A549 (cell line): ENCODE data around the gene GNLY. TPM values are rescaled to one million over a fixed set of nuclear protein-coding genes. Genes with fewer than 3 reads are reported as not detected.

Experiments used
- ATAC-seq, 2 experiments: fragments of 200-7000 bp in 1 of 2; fragments of >200 bp in 1 of 2; cut with Nextera tagmentation in 1 of 2; cut with Tn5 transposase in 1 of 2; 3 replicates each; pipeline versions ENCODE4 v1.8.0 to v1.9.1; 2018 to 2020; ENCODE audit warnings: mild to moderate bottlenecking in 1 of 2, moderate library complexity in 1 of 2
- CTCF ChIA-PET: fragments of 300-600 bp; sonication (Branson Sonifier 250); formaldehyde crosslinking; extraction: SDS; loops from one replicate; lab custom pipeline; 2021; ENCODE audit warnings: antibody characterized with exemption, inconsistent platforms; lab: Yijun Ruan, JAX
- POLR2A ChIA-PET: fragments of 350-600 bp; formaldehyde crosslinking; extraction: SDS; loops from one replicate; lab custom pipeline; 2021; ENCODE audit warnings: antibody characterized with exemption, inconsistent platforms; lab: Yijun Ruan, JAX
- DNase-seq, 2 experiments: peaks; one replicate each; pipeline versions ENCODE4 v3.0.0 to v3.0.0-alpha.2; 2011 to 2016; ENCODE audit warnings: low read depth in 1 of 2, low spot score in 1 of 2
- FAIRE-seq: peaks from 2 replicates; lab custom pipeline; 2011; peaks lifted over from hg19 to GRCh38; lab: Jason Lieb, UNC
- H3K27ac ChIP-seq, 2 experiments: fragments of >200 bp; sonication (Bioruptor Twin); formaldehyde crosslinking; 3 replicates each; pipeline ENCODE4 v1.5.1; 2016 to 2017
- H3K4me1 ChIP-seq: fragments of >200 bp; sonication (Bioruptor Twin); formaldehyde crosslinking; 3 replicates; pipeline ENCODE4 v1.6.1; 2016
- H3K4me2 ChIP-seq: fragments of >200 bp; sonication (Bioruptor Twin); formaldehyde crosslinking; 3 replicates; pipeline ENCODE4 v1.6.1; 2016
- H3K4me3 ChIP-seq: fragments of >200 bp; sonication (Bioruptor Twin); formaldehyde crosslinking; 3 replicates; pipeline ENCODE4 v1.5.1; 2016
- H3K9me3 ChIP-seq: fragments of >200 bp; sonication (Bioruptor Twin); formaldehyde crosslinking; 3 replicates; pipeline ENCODE4 v1.6.1; 2016
- CBX2 ChIP-seq: fragments of 200-600 bp; sonication (generic); IDR thresholded peaks from 2 replicates; pipeline ENCODE4 v1.6.1; 2016; ENCODE audit warnings: low read depth, mild to moderate bottlenecking, borderline replicate concordance
- CBX8 ChIP-seq: fragments of 200-600 bp; sonication (generic); IDR thresholded peaks from 2 replicates; pipeline ENCODE4 v1.6.1; 2016
- CEBPB ChIP-seq, 2 experiments: fragments of >200 bp in 1 of 2; sonication (Bioruptor Twin) in 1 of 2; formaldehyde crosslinking in 1 of 2; IDR thresholded peaks; 2 replicates each; pipeline ENCODE4 v1.6.1; 2012 to 2016
- EHMT2 ChIP-seq: fragments of 200-600 bp; sonication (generic); IDR thresholded peaks from 2 replicates; pipeline ENCODE4 v1.6.1; 2016; ENCODE audit warnings: antibody characterized with exemption, low read depth, mild to moderate bottlenecking, moderate library complexity
- FOSB ChIP-seq: fragments of 250-450 bp; sonication (Bioruptor Pico); IDR thresholded peaks from 2 replicates; pipeline ENCODE4 v1.5.0; 2020; ENCODE audit warnings: mild to moderate bottlenecking, moderate library complexity
- HDAC2 ChIP-seq: fragments of 200-600 bp; sonication (generic); IDR thresholded peaks from 2 replicates; pipeline ENCODE4 v1.6.1; 2016
- JUN ChIP-seq, 2 experiments: fragments of >200 bp; sonication (Bioruptor Twin); formaldehyde crosslinking; IDR thresholded peaks; 2 replicates in 1 of 2; 3 replicates in 1 of 2; pipeline ENCODE4 v1.6.1; 2016 to 2017
- JUNB ChIP-seq: fragments of >200 bp; sonication (Bioruptor Twin); formaldehyde crosslinking; IDR thresholded peaks from 2 replicates; pipeline ENCODE4 v1.6.1; 2016
- MAZ ChIP-seq: fragments of 150-350 bp; IDR thresholded peaks from 2 replicates; pipeline ENCODE4 v1.6.1; 2014; ENCODE audit warnings: antibody characterized with exemption, low read depth, low read length, borderline replicate concordance
- MYC ChIP-seq: IDR thresholded peaks from 2 replicates; pipeline ENCODE4 v1.6.1; 2012; ENCODE audit warnings: mild to moderate bottlenecking, inconsistent platforms, low read length, improper control_type of control experiment, borderline replicate concordance
- NFE2L2 ChIP-seq: fragments of 150-350 bp; conservative IDR thresholded peaks from 2 replicates; pipeline ENCODE4 v1.6.1; 2014; ENCODE audit warnings: low read length
- NPAS2 ChIP-seq: fragments of 250-450 bp; sonication (Bioruptor Pico); IDR thresholded peaks from 2 replicates; pipeline ENCODE4 v1.8.0; 2022; ENCODE audit warnings: mild to moderate bottlenecking, moderate library complexity, borderline replicate concordance
- NR3C1 ChIP-seq: fragments of >200 bp; sonication (Bioruptor Twin); formaldehyde crosslinking; IDR thresholded peaks from 3 replicates; pipeline ENCODE4 v1.6.1; 2017
- SREBF2 ChIP-seq: fragments of 450-650 bp; IDR thresholded peaks from 2 replicates; pipeline ENCODE4 v1.6.1; 2014; ENCODE audit warnings: mild to moderate bottlenecking, moderate library complexity
- TP53 ChIP-seq: fragments of 250-450 bp; sonication (Bioruptor Pico); IDR thresholded peaks from 2 replicates; pipeline ENCODE4 v1.5.0; 2021; ENCODE audit warnings: mild to moderate bottlenecking, moderate library complexity
- ZFP36 ChIP-seq: fragments of 450-650 bp; IDR thresholded peaks from 2 replicates; pipeline ENCODE4 v1.6.1; 2014; ENCODE audit warnings: borderline replicate concordance; ENCODE audit not compliant: partially characterized antibody
- WGBS: methylation state at CpG from one replicate; pipeline ENCODE4 v1.1.6; 2017; ENCODE audit errors: missing lambda C conversion rate; 5-methylcytosine and 5-hydroxymethylcytosine counted together
- polyA plus RNA-seq, 4 experiments: library from polyadenylated mRNA; depleted of rRNA in 3 of 4; stranded (reverse); fragments of >200 nt; fragmentation: RNase III in 1 of 4; extraction: RNeasy Plus Mini Kit Qiagen cat#74134 plus additional on column Dnase treatment in 1 of 4; gene quantifications; 2 replicates in 3 of 4; 3 replicates in 1 of 4; pipeline ENCODE4 v1.2.3, GENCODE V29; 2011 to 2017
- TF ChIP-seq, protein P1 (sequence below): IDR thresholded peaks from 2 replicates; pipeline ENCODE4 v1.6.1; 2012
- TF ChIP-seq, protein P2 (sequence below): fragments of >200 bp; sonication (Bioruptor Twin); formaldehyde crosslinking; IDR thresholded peaks from 3 replicates; pipeline ENCODE4 v1.5.1; 2016
- TF ChIP-seq, protein P3 (sequence below): fragments of >200 bp; sonication (Bioruptor Twin); formaldehyde crosslinking; IDR thresholded peaks from 2 replicates; pipeline ENCODE4 v1.6.1; 2016
- TF ChIP-seq, protein P4 (sequence below): fragments of 150-350 bp; IDR thresholded peaks from 2 replicates; pipeline ENCODE4 v1.6.1; 2014; ENCODE audit warnings: low read depth, mild to moderate bottlenecking, low read length
- TF ChIP-seq, protein P5 (sequence below): IDR thresholded peaks from 2 replicates; pipeline ENCODE4 v1.6.1; 2012; ENCODE audit warnings: low read depth, borderline replicate concordance

GNLY gene
- polyA plus RNA-seq, 2 of the 4 experiments (the other 2 are of a cell fraction), result not detected

DNA sequence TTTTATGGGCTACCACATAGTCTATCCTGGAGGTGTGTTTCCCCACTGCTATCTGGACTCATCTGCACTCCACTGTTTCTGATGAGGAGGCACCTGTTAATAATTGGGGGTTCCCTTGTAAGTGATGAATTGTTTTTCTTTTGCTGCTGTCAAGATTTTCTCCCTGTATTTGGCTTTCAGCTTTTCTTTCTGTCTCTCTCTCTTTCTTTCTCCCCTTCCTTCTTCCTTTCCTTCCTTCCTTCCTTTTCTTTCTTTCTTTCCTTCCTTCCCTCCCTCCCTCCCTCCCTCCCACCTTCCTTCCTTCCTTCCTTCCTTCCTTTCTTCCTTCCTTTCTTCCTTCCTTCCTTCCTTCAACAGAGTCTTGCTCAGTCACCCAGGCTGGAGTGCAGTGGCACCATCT is 9.2 kb downstream of the GNLY start:
- ChIA-PET POLR2A (no interaction called here), CTCF (interaction anchor here (0.9 to 14.6 kb wide), 7 partner anchors 21 to 124 kb away, joined by 3 to 241 read pairs (median 15); no protein-coding TSS in a partner anchor)
- no peak overlapping the region for H3K4me3 ChIP-seq
- FAIRE-seq (no peak), DNase-seq (no peak), ATAC-seq (no peak)
- H3K4me1 ChIP-seq, result peaks cover 71% of the 10 kb centered on the region
- H3K9me3 ChIP-seq, result no peaks in the 10 kb centered on the region
- peak overlapping the region; percentile 50; the same call in 2 of the 3 replicates for H3K4me2 ChIP-seq
- peak overlapping the region; percentile 78 to 84; a peak in 5 of 6 replicates for H3K27ac ChIP-seq
- TF ChIP-seq SREBF2, result no peak
- no peak for TF ChIP-seq NPAS2 (CRISPR knock-in tag)
- no peak for TF ChIP-seq CEBPB (IDR thresholded peaks at IDR 0.05)
- TF ChIP-seq NFE2L2, result no peak
- TF ChIP-seq, protein P1, sequence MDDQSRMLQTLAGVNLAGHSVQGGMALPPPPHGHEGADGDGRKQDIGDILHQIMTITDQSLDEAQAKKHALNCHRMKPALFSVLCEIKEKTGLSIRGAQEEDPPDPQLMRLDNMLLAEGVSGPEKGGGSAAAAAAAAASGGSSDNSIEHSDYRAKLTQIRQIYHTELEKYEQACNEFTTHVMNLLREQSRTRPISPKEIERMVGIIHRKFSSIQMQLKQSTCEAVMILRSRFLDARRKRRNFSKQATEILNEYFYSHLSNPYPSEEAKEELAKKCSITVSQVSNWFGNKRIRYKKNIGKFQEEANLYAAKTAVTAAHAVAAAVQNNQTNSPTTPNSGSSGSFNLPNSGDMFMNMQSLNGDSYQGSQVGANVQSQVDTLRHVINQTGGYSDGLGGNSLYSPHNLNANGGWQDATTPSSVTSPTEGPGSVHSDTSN, result no peak
- no peak for TF ChIP-seq CBX2
- no peak for TF ChIP-seq EHMT2
- TF ChIP-seq JUNB, result no peak
- TF ChIP-seq, protein P2, sequence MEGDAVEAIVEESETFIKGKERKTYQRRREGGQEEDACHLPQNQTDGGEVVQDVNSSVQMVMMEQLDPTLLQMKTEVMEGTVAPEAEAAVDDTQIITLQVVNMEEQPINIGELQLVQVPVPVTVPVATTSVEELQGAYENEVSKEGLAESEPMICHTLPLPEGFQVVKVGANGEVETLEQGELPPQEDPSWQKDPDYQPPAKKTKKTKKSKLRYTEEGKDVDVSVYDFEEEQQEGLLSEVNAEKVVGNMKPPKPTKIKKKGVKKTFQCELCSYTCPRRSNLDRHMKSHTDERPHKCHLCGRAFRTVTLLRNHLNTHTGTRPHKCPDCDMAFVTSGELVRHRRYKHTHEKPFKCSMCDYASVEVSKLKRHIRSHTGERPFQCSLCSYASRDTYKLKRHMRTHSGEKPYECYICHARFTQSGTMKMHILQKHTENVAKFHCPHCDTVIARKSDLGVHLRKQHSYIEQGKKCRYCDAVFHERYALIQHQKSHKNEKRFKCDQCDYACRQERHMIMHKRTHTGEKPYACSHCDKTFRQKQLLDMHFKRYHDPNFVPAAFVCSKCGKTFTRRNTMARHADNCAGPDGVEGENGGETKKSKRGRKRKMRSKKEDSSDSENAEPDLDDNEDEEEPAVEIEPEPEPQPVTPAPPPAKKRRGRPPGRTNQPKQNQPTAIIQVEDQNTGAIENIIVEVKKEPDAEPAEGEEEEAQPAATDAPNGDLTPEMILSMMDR, result no peak
- TF ChIP-seq MYC, result no peak
- TF ChIP-seq, protein P3, sequence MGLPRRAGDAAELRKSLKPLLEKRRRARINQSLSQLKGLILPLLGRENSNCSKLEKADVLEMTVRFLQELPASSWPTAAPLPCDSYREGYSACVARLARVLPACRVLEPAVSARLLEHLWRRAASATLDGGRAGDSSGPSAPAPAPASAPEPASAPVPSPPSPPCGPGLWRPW, result no peak
- TF ChIP-seq FOSB (CRISPR knock-in tag), result no peak
- no peak for TF ChIP-seq TP53 (CRISPR knock-in tag)
- TF ChIP-seq ZFP36, result no peak
- TF ChIP-seq JUN (IDR thresholded peaks at IDR 0.05), result no peak
- TF ChIP-seq, protein P4, sequence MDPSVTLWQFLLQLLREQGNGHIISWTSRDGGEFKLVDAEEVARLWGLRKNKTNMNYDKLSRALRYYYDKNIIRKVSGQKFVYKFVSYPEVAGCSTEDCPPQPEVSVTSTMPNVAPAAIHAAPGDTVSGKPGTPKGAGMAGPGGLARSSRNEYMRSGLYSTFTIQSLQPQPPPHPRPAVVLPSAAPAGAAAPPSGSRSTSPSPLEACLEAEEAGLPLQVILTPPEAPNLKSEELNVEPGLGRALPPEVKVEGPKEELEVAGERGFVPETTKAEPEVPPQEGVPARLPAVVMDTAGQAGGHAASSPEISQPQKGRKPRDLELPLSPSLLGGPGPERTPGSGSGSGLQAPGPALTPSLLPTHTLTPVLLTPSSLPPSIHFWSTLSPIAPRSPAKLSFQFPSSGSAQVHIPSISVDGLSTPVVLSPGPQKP, result no peak
- no peak for TF ChIP-seq NR3C1
- TF ChIP-seq CBX8, result no peak

DNA sequence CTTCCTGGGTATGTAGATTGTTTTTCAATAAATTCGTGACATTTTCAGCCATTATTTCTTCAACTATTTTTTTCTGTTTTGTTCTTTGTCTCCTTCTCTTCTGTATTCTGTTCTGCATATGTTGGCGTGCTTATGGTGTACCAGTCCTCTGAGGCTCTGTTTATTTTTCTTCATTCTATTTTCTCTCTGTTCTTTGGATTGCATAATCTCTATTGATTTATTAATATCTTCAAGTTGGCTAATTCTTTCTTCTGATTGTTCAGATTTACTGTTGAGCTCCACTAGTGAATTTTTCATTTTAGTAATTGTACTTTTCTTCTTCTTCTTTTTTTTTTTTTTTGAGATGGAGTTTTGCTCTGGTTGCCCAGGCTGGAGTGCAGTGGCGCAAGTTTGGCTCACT is 9.9 kb downstream of the GNLY start:
- no peaks in the 10 kb centered on the region for H3K9me3 ChIP-seq
- TF ChIP-seq, protein P5, sequence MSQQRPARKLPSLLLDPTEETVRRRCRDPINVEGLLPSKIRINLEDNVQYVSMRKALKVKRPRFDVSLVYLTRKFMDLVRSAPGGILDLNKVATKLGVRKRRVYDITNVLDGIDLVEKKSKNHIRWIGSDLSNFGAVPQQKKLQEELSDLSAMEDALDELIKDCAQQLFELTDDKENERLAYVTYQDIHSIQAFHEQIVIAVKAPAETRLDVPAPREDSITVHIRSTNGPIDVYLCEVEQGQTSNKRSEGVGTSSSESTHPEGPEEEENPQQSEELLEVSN, result no peak
- no peak for TF ChIP-seq EHMT2
- no peak for TF ChIP-seq HDAC2
- TF ChIP-seq MAZ, result no peak
- 0 out of 4 replicates have a peak, but pooled peaks of 1 of the 2 experiments have one; percentile 6 for TF ChIP-seq CEBPB (IDR thresholded peaks at IDR 0.05)
- TF ChIP-seq, all 56 proteins: peak for 1
- ChIA-PET POLR2A (no interaction called here), CTCF (interaction anchor here (0.9 to 14.6 kb wide), 7 partner anchors 16 to 123 kb away, joined by 3 to 241 read pairs (median 111); no protein-coding TSS in a partner anchor)
- ATAC-seq (no peak), DNase-seq (no peak), FAIRE-seq (no peak)
- Histone ChIP-seq H3K4me3 (no peak overlapping the region), H3K4me1 (peaks cover 73% of the 10 kb centered on the region), H3K27ac (peak overlapping the region; percentile 78 to 84; a peak in 4 of 6 replicates), H3K4me2 (no peak overlapping the region)
- 91% methylated on average over 3 of the region's 3 CpGs for WGBS
